ENCODE data around the gene CXXC4. TPM values are rescaled to one million over a fixed set of nuclear protein-coding genes. Genes with fewer than 3 reads are reported as not detected.

The CXXC4 gene
- total RNA-seq, 2 experiments from 2014 or later = 0.06 to 0.11 TPM

GRCh38 chr4:104424475-104424941, 70.2 kb downstream of the CXXC4 start:
- Mint-ChIP-seq H3K4me1 (no peaks in the 10 kb centered on the region), H3K9me3 (no peaks in the 10 kb centered on the region), H3K27me3 (no peaks in the 10 kb centered on the region), H3K4me3 (no peak overlapping the region), H3K27ac (no peak overlapping the region), H3K36me3 (no peaks in the 10 kb centered on the region)
- ATAC-seq (ENCODE audit: low read depth) (no peak), DNase-seq (no peak)
- POLR2A ChIA-PET = no interaction called here

GRCh38 chr4:104421566-104421965, 73.1 kb downstream of the CXXC4 start:
- H3K4me3 Mint-ChIP-seq = no peak overlapping the region
- no peaks in the 10 kb centered on the region for H3K27me3 Mint-ChIP-seq
- no peaks in the 10 kb centered on the region for H3K9me3 Mint-ChIP-seq
- no peak for ATAC-seq (ENCODE audit: low read depth)
- DNase-seq = no peak
- H3K4me1 Mint-ChIP-seq = no peaks in the 10 kb centered on the region
- POLR2A ChIA-PET = no interaction called here
- no peaks in the 10 kb centered on the region for H3K36me3 Mint-ChIP-seq
- H3K27ac Mint-ChIP-seq = no peak overlapping the region

GRCh38 chr4:104420766-104421165, 73.9 kb downstream of the CXXC4 start:
- Mint-ChIP-seq H3K4me1 (no peaks in the 10 kb centered on the region), H3K27ac (no peak overlapping the region), H3K27me3 (no peaks in the 10 kb centered on the region), H3K36me3 (no peaks in the 10 kb centered on the region), H3K9me3 (no peaks in the 10 kb centered on the region), H3K4me3 (no peak overlapping the region)
- DNase-seq (no peak), ATAC-seq (ENCODE audit: low read depth) (no peak)
- POLR2A ChIA-PET = no interaction called here
